ENCODE results near the gene KCNQ2. TPM values are rescaled to one million over a fixed set of nuclear protein-coding genes. Genes with fewer than 3 reads are reported as not detected.

KCNQ2 gene
- total and polyA plus RNA-seq, 2 experiments from 2014 or later, result 68.5 to 92.4 TPM

- TF ChIP-seq ZNF462 (CRISPR knock-in tag; IDR thresholded peaks at IDR 0.05) (no peak), ETS1 (IDR thresholded peaks at IDR 0.05) (no peak), ZNF331 (CRISPR knock-in tag; IDR thresholded peaks at IDR 0.05; ENCODE audit: low read depth) (no peak), CREB1 (CRISPR knock-in tag; IDR thresholded peaks at IDR 0.05; ENCODE audit: low read depth) (no peak), CTCF (conservative IDR thresholded peaks at IDR 0.05; ENCODE audit: low read depth in 2 of 2) (no peak), POLR2AphosphoS5 (IDR thresholded peaks at IDR 0.05; ENCODE audit: low read depth) (no peak), STAT1 (IDR thresholded peaks at IDR 0.05; ENCODE audit: unreplicated experiment) (no peak)
Measured at GRCh38 chr20:63438121-63438520, 34.3 kb downstream of the KCNQ2 start (continued).

Data from GM23338 (cell line).